A673 (cell line): ENCODE data around the gene PPAN.

Experiments
- EZH2 ChIP-seq: fragments of 200-600 bp; sonication (generic); IDR thresholded peaks from 2 replicates; pipeline ENCODE4 v1.6.1; 2017; ENCODE audit warnings: borderline replicate concordance, low read depth, mild to moderate bottlenecking, mixed read lengths, antibody characterized with exemption, low read length; ENCODE audit not compliant: poor library complexity, severe bottlenecking
- TF ChIP-seq, protein P1 (sequence below): fragments of 300-800, 200-600 bp; sonication (generic); conservative IDR thresholded peaks from 2 replicates; pipeline ENCODE4 v1.5.1; 2017; ENCODE audit warnings: low read depth, mild to moderate bottlenecking, antibody characterized with exemption, low read length, moderate library complexity, mixed read lengths

DNA sequence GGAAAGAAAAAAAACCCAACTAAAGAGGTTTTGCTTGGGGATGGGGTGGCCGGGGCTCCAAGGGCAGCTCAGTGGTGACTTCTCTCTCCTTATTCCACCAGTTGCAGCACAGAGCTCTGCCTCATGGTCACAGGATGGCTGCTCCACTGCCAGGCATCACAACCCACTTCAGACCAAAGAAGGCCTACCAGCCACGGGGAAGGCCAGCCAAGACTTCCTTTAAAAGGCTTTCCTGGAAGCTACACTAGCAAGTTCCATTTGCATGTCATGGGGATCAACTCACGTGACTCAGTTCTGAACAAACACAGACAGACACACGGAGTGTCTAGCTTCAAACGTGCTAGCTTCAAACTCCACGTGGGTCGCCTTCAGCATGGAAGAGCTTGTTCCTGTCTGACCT, 26.7 kb downstream of the PPAN start:
- TF ChIP-seq, protein P1, sequence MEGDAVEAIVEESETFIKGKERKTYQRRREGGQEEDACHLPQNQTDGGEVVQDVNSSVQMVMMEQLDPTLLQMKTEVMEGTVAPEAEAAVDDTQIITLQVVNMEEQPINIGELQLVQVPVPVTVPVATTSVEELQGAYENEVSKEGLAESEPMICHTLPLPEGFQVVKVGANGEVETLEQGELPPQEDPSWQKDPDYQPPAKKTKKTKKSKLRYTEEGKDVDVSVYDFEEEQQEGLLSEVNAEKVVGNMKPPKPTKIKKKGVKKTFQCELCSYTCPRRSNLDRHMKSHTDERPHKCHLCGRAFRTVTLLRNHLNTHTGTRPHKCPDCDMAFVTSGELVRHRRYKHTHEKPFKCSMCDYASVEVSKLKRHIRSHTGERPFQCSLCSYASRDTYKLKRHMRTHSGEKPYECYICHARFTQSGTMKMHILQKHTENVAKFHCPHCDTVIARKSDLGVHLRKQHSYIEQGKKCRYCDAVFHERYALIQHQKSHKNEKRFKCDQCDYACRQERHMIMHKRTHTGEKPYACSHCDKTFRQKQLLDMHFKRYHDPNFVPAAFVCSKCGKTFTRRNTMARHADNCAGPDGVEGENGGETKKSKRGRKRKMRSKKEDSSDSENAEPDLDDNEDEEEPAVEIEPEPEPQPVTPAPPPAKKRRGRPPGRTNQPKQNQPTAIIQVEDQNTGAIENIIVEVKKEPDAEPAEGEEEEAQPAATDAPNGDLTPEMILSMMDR, result no peak
- TF ChIP-seq EZH2, result no peak
